Stomach smooth muscle (tissue), 2 donors: Measurements from ENCODE around the gene ZNHIT3.

Experiments
- H3K27ac ChIP-seq: one replicate; pipeline ENCODE4 v1.7.0; 2013; ENCODE audit warnings: mild to moderate bottlenecking, low read length, inconsistent platforms
- H3K27me3 ChIP-seq, 2 donors: one replicate each; pipeline ENCODE4 v1.7.0; 2013; ENCODE audit warnings: low read length in 2 of 2; ENCODE audit not compliant: insufficient read depth in 2 of 2, control insufficient read depth in 1 of 2
- H3K36me3 ChIP-seq, 2 donors: one replicate each; pipeline ENCODE4 v1.7.0; 2013; ENCODE audit warnings: low read length in 2 of 2; ENCODE audit not compliant: control insufficient read depth in 2 of 2, insufficient read depth in 2 of 2
- H3K4me1 ChIP-seq: one replicate; pipeline ENCODE4 v1.7.0; 2013; ENCODE audit warnings: low read length; ENCODE audit not compliant: control insufficient read depth, insufficient read depth
- H3K4me3 ChIP-seq, 2 donors: one replicate each; pipeline ENCODE4 v1.7.0; 2013; ENCODE audit warnings: low read length in 2 of 2
- H3K9ac ChIP-seq, 2 donors: one replicate each; pipeline ENCODE4 v1.7.0; 2013; ENCODE audit warnings: low read length in 2 of 2, mild to moderate bottlenecking in 1 of 2
- H3K9me3 ChIP-seq, 2 donors: one replicate each; pipeline ENCODE4 v1.7.0; 2013; ENCODE audit warnings: low read length in 2 of 2; ENCODE audit not compliant: control insufficient read depth in 2 of 2
- donor health status: healthy.
- donor health status: Pancreatic carcinoma.

ZNHIT3 gene

DNA sequence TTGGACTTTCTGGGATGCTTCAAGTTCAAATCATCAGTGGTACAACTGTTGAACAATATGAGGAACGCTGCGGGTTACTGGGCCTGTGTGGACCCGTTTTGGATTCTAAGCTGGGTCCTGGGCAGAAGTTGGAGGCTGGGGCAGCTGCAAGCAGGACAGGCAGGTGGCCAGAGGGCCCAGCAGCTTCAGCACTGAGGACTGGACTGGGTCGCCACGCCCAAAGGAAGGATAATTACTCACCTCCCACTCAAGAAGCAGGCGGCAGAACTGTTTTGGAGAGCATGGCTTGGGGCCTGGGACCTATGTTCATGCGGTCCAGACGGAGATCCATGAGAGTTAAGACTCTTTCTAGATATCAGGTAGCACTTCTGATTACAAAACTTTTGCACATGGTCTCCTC lies 1.5 kb upstream of the ZNHIT3 start:
- Histone ChIP-seq H3K9ac (no peak overlapping the region), H3K36me3 (no peaks in the 10 kb centered on the region), H3K4me1 (peaks cover 35% of the 10 kb centered on the region), H3K27me3 (peaks cover 0 to 7% of the 10 kb centered on the region in 2 donors), H3K27ac (no peak overlapping the region), H3K4me3 (no peak overlapping the region), H3K9me3 (no peaks in the 10 kb centered on the region)

DNA sequence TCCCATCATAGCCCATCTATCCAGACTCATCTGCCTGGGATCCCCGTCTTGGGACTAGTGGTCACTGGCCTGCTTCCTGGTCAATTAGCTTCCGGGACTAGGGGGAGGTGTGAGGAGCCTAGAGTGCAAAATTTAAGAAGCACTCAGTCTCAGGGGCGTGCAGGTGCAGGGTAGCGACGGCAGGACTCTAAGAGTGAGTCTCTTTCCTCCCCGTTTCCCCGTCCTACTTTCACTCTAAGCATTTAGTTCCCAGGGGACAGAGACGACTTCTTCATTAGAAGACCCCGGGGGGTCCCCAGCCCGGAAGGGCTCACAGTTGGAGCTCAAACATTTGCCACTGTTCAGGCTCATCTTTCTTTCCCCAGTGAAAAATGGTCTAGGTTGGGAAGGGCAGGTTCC lies 677 bp upstream of the ZNHIT3 start:
- Histone ChIP-seq H3K4me1 (peaks cover 35% of the 10 kb centered on the region), H3K4me3 (peak overlapping the region; percentile 94 to 99), H3K36me3 (no peaks in the 10 kb centered on the region), H3K9me3 (no peaks in the 10 kb centered on the region), H3K27ac (peak overlapping the region; percentile 55), H3K9ac (peak overlapping the region; percentile 75 to 80), H3K27me3 (peaks cover 0 to 7% of the 10 kb centered on the region in 2 donors)

DNA sequence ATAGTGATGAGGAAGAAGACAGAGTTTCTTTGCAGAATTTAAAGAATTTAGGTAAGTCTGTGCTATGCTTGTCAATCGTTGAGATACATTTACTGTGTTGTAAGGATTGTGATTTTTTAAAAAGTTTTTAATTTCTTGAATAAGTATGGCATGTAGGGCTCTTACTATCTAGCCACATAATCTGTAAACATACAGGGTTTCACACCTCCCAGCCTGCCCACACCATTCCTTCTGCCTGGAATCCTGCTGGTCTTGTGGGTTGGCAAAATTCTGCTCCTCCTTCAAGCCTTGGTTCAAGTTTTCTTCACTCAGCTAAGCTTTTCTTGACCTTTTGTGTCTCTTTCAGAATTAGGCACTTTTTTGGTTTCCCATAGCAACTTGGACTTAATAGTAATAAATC lies 7.5 kb downstream of the ZNHIT3 start:
- Histone ChIP-seq H3K9me3 (no peaks in the 10 kb centered on the region), H3K9ac (no peak overlapping the region), H3K27me3 (no peaks in the 10 kb centered on the region), H3K27ac (no peak overlapping the region), H3K4me3 (no peak overlapping the region), H3K4me1 (no peaks in the 10 kb centered on the region), H3K36me3 (peaks cover 49 to 57% of the 10 kb centered on the region in 2 donors)

DNA sequence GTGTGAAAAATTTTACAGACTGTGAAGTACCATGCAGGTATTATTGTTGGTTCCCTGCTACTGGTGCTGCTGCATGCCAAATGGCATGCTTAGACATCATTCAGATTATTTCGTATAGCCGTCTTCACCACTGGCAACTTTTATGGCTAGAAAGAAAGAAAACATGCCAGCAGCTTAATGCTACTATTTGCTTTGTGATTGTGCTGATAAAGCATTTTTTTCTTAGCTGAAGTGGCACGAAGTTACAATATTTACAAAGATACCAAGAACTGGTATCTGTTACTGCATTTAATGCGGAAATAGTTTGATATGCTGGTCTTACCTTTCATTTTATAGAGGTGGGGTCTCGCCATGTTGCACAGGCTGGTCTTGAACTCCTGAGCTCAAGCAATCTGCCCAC lies 8.2 kb downstream of the ZNHIT3 start:
- H3K27me3 ChIP-seq = no peaks in the 10 kb centered on the region
- no peaks in the 10 kb centered on the region for H3K4me1 ChIP-seq
- peaks cover 49 to 57% of the 10 kb centered on the region in 2 donors for H3K36me3 ChIP-seq
- H3K9me3 ChIP-seq = no peaks in the 10 kb centered on the region
- H3K27ac ChIP-seq = no peak overlapping the region
- H3K9ac ChIP-seq = no peak overlapping the region
- no peak overlapping the region for H3K4me3 ChIP-seq

DNA sequence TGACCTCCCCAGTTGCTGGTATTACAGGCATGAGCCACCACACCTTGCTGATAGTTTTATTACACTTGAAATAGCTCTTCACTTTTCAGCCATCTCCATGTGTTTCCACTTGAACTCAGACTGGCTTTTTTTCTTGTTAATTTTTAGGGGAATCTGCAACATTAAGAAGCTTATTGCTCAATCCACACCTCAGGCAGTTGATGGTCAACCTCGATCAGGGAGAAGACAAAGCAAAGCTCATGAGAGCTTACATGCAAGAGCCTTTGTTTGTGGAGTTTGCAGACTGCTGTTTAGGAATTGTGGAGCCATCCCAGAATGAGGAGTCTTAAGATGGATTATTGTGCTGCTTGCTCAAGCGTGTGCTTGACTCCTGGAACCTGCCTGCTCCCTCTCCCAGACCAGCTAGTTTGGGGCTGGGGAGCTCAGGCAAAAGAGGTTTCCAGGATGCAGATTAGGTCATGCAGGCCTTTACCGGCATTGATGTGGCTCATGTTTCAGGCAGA lies 8.6 kb downstream of the ZNHIT3 start:
- Histone ChIP-seq H3K9ac (no peak overlapping the region), H3K36me3 (peaks cover 49 to 57% of the 10 kb centered on the region in 2 donors), H3K27ac (no peak overlapping the region), H3K9me3 (no peaks in the 10 kb centered on the region), H3K4me1 (no peaks in the 10 kb centered on the region), H3K4me3 (no peak overlapping the region), H3K27me3 (no peaks in the 10 kb centered on the region)

DNA sequence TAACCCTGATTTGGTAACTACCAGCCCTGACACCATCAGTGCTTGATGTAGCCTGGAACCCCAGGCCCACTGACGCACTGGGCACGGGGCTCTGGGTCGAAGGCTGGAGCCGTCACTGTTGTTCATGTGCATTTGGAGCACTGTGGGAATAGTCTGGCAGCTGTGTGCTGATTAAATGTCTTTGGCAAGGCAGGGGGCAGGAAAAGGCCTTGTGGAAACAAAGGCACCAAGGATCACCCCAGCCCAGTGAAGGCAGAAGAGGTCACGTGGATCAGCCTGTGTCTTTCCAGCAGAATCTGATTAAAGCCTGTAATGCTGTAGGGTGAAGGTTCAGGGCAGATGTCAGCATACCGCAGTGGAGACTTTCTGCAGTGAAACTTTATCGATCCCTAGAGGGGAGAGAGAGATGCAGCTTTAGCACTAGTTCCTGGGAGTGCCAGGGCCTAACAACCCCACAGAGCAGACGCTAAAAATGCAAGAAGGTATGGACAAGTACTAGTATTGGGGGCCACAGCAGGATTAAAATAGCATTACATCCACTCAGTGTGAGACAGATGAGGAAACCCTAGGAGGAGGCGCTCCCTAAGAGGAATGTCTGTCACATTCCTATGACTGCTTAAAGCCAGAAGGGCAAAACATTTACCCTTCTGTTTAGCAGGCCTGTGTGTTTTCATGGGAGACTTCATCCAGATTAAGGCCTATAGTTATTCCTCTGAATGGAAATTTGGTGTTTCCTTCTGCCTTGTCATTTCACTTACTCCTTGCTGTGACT lies 9.7 kb downstream of the ZNHIT3 start:
- Histone ChIP-seq H3K27me3 (no peaks in the 10 kb centered on the region), H3K4me1 (no peaks in the 10 kb centered on the region), H3K4me3 (no peak overlapping the region), H3K27ac (no peak overlapping the region), H3K9me3 (no peaks in the 10 kb centered on the region), H3K36me3 (peaks cover 53 to 62% of the 10 kb centered on the region in 2 donors), H3K9ac (no peak overlapping the region)

DNA sequence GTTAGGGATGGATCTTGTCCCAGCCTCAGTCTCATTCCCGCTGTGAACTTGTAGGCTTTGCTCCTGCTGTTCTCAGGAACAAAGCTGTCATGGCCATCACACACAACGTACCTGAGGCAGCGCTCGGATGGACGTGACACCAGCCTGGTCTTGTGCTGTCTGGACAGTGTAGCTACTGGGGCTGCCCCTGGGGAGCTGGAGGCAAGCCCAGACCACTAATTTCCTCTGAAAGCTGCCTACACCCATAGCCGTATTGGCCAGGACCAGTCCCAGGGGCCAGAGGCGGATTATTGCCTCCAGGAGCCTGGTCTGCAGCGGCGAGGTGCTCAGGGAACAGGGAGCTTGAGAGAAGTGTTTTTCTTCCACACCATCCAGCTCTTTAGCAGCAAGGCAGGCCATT lies 11.7 kb downstream of the ZNHIT3 start:
- Histone ChIP-seq H3K27ac (no peak overlapping the region), H3K36me3 (peaks cover 47 to 50% of the 10 kb centered on the region in 2 donors), H3K4me1 (no peaks in the 10 kb centered on the region), H3K27me3 (no peaks in the 10 kb centered on the region), H3K9me3 (no peaks in the 10 kb centered on the region), H3K4me3 (no peak overlapping the region), H3K9ac (no peak overlapping the region)

DNA sequence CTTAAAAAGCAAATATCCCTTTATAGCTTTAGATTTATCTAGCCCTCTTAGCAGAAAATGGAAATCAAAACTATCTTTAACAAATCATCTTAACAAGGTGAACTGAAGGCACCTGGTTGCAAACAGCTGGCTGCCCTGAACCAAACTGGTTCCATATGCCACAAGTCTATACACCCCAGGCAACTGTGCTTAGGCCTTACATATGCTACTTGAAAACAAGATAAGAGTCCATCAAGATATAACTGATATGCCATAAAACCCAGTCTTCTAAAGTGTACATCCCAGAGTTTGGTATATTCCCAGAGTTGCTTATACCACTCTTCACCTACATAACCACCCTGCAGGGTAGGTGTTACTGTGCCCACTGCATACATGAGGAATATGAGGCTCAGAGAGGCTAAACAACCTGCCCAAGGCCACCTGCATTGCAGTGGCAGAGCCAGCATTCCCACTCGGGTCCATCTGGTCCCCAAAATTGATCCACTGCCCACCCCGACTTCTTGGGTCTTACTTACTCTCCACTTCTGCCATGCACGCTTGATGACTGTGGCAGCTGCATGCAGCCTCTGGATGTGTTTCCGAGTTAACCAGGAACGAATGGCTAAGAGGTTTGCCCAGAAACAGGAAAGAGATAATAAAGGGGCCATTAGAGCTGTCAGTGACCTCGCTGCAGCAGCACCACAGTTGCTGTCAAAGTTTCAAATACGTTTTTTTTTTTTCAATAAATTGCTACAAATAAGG lies 12.2 kb downstream of the ZNHIT3 start:
- no peak overlapping the region for H3K9ac ChIP-seq
- H3K27ac ChIP-seq = no peak overlapping the region
- H3K4me1 ChIP-seq = no peaks in the 10 kb centered on the region
- no peaks in the 10 kb centered on the region for H3K9me3 ChIP-seq
- no peaks in the 10 kb centered on the region for H3K27me3 ChIP-seq
- no peak overlapping the region for H3K4me3 ChIP-seq
- peaks cover 46 to 48% of the 10 kb centered on the region in 2 donors for H3K36me3 ChIP-seq

DNA sequence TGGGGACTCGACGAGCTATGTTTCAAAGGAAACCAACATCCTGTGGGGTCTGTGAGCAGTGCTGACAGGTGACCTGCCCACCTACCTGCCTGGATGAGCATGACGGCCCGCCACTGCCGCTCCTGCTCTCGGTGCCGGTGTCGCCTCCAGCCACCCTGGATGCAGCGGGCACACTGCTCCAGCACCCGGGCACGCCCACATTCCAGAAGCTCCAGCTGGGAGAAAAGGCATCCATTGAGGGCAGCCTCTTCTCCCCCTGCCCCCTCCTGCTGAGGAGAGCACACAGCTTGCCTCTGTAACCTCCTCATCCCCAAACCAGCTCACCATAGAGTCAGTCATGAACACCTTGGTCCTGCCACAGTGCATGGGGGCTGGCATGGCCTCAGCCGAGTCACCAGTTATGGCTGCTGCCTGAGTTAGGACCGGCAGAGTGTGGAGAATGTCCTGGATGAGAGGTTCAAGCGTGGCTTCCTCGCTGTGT lies 14.3 kb downstream of the ZNHIT3 start:
- no peak overlapping the region for H3K9ac ChIP-seq
- no peaks in the 10 kb centered on the region for H3K4me1 ChIP-seq
- no peak overlapping the region for H3K4me3 ChIP-seq
- no peak overlapping the region for H3K27ac ChIP-seq
- peaks cover 40 to 44% of the 10 kb centered on the region in 2 donors for H3K36me3 ChIP-seq
- H3K27me3 ChIP-seq = no peaks in the 10 kb centered on the region
- no peaks in the 10 kb centered on the region for H3K9me3 ChIP-seq

DNA sequence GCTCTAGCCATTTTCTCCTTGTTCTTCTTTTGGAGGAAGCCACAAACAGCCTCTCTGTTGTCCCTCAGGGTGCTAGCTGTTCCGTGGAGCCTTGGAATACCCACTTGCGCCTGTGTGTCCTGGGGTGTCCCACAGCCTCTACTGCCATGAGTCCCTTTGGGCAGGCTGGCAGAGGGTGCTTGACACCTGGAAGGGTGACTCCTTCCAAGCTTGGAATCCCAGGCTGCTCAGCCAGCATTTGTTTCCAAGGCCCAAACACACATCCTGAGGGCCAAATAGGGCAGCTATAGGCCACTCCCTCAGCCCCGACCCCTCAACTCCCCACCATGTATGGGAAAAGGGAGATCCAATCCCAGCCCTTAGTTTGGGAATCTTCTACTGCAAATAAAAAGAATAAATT lies 14.9 kb downstream of the ZNHIT3 start:
- no peak overlapping the region for H3K9ac ChIP-seq
- no peak overlapping the region for H3K4me3 ChIP-seq
- no peak overlapping the region for H3K27ac ChIP-seq
- H3K9me3 ChIP-seq = no peaks in the 10 kb centered on the region
- H3K4me1 ChIP-seq = no peaks in the 10 kb centered on the region
- H3K36me3 ChIP-seq = peaks cover 38 to 39% of the 10 kb centered on the region in 2 donors
- H3K27me3 ChIP-seq = no peaks in the 10 kb centered on the region
